Inflammatory macrophage treated with lipopolysaccharide for 1 hour (primary cell): ENCODE results near the gene VKORC1.

ENCODE experiments used
- DNase-seq, 2 donors: peaks; one replicate each; pipeline ENCODE4 v3.0.0-alpha.2; 2020 to 2022

Gene VKORC1

DNA sequence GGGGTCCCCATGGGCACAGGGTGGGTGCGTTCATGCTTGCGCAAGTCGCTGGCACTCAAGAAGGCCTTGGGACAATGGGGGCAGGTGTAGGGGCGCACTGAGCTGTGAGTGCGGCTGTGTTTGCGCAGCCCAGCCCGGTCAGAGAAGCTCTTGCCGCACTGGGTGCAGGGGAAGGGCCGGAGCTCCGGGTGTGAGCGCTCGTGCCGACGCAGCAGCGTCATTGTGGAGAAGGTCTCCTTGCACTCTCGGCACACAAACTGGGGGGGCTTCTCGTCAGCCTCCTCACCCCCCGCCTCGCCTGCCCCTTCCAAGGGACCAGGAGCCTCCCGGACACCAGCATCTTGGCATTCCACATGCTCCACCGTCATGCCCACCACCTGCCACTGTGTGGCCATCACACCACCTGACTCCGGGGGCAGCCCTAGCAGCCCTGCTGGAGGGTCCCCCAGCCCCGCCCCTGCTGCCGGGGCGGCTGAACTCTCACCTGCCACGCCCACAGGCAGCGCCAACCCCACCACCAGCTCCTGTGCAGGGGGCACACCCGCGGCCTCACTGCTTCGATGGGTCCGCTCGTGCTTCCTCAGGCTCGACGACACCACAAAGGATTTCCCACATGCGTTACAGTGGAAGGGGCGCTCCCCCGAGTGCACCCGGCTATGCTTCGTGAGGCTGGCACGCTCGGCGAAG lies 33.3 kb downstream of the VKORC1 start:
- no peak for DNase-seq

DNA sequence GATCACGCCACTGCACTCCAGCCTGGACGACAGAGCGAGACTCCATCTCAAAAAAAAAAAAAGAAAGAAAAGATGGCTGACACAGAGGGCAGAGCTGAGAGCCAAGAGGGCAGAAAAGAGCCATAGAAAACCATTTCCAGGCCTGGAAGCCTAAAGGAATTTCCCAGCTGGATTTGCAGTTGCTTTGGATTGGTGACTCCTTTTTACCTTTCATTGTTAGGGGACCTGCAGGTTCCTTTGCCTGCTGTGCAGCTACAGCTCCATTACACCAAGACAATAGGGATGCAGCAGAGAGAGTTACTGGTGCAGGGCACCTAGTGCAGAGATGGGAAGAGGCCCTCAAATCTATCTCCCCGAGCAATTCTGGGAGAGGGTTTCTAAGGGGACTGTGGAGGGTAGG lies 39.0 kb downstream of the VKORC1 start:
- no peak for DNase-seq

DNA sequence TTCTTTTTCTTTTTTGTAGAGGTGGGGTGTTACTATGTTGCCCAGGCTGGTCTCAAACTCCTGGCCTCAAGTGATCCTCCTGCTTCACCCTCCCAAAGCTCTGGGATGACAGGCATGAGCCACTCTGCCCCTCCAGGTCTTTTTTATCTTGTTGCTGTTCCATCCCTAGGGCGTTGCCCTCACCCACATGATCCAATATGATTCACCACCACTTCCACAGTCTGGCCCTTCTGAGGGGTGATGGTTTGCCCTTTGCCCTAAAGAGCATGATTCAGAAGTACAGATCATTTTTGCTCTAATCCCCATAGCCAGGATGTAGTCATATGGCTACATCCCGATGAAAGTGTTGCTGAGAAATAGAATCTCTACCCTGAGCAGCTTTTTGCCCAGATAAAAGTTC lies 42.5 kb downstream of the VKORC1 start:
- peak; percentile 85 to 91 for DNase-seq

DNA sequence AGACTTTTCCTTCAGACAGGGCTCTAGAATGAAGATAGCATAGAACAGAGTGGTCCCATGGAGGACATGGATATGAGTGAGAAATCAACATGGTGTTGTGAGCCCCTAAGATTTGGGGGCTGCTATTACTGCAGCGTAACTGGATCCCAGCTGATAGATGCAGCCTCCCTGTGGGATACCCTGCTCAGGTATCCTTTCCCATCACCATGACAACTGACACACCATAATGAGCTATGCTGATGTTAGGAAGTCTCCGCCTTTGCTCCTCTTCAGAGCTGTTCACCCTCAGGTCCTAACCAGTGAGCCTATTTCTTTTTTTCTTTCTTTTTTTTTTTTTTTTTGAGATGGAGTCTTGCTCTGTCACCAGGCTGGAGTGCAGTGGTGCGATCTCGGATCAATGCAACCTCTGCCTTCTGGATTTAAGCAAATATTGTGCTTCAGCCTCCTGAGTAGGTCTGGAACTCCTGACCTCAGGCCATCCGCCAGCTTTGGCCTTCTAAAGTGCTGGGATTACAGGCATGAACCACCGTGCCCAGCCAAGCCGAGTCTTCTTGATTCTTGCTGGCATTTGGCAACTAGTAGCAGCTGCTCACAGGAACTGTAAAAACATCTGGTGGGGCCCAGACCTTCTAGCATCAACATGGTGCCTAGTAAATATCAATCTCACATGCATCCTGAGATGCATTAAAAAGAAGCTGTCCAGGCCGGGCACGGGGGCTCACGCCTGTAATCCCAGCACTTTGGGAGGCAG lies 44.1 kb downstream of the VKORC1 start:
- no peak for DNase-seq

DNA sequence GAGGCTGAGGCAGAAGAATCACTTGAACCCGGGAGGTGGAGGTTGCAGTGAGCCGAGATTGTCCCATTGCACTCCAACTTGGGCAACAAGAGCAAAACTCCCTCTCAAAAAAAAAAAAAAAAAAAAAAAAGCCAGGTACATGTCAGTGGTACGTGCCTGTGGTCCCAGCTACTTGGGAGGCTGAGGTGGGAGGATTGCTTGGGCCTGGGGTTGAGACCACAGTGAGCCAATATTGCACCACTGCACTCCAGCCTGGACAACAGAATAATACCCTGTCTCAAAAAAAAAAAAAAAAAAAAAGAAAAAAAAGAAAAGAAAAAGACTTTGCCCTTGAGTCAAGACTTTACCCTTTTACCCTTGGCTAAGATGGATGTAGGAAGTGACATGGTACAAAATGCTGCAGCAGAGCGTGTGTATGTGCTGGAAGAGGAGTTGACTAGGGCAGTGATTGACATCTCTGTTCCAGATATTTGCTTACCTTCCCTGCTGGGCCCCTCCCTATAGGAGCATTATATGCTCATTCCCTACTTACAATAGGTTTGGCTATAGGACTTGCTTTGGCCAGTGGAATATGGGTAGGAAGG lies 50.6 kb downstream of the VKORC1 start:
- no peak for DNase-seq

DNA sequence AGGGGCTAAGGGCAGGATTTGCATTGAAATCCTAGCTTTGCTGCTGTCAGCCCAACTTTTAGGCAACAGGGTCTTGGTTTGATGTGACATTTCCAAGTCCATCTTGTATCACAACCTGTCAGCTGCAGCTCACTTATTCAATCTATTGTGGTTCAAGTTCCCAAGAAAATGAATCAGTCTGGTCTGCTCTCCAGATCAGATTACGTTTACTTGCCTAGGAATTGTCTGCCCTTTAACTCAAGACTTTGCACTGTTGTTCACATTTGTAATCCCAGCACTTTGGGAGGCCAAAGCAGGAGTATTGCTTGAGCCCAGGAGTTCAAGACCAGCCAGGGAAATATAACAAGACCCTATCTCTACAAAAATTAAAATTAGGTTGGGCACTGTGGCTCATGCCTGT lies 51.2 kb downstream of the VKORC1 start:
- no peak for DNase-seq

DNA sequence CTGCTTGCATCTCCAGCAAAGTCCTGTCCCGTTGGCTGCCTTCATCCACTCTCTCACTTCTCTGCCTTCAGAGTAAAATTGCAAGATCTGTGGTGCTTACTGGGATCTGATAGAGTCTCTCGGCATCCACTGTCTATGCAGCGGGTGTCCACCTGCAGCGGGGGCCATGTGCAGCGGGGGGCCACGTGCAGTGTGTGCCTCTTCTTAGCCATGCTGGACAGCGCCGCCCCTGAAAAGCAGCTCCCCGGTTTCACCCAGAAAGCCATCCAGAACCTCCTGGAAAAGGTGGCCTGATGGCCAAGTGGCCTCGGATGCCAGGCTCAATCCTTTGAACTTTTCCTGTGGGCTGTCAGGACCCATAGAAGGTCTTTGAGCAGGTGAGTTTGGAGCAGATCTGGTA lies 51.7 kb downstream of the VKORC1 start:
- DNase-seq = no peak
